Anterior cingulate cortex (tissue), 58 donors: Measurements from ENCODE around the gene TLK2.

ENCODE experiments used
- DNase-seq, 58 donors: peaks; one replicate each; lab custom pipeline; 2025; lab: John Stamatoyannopoulos, UW

TLK2 gene

DNA sequence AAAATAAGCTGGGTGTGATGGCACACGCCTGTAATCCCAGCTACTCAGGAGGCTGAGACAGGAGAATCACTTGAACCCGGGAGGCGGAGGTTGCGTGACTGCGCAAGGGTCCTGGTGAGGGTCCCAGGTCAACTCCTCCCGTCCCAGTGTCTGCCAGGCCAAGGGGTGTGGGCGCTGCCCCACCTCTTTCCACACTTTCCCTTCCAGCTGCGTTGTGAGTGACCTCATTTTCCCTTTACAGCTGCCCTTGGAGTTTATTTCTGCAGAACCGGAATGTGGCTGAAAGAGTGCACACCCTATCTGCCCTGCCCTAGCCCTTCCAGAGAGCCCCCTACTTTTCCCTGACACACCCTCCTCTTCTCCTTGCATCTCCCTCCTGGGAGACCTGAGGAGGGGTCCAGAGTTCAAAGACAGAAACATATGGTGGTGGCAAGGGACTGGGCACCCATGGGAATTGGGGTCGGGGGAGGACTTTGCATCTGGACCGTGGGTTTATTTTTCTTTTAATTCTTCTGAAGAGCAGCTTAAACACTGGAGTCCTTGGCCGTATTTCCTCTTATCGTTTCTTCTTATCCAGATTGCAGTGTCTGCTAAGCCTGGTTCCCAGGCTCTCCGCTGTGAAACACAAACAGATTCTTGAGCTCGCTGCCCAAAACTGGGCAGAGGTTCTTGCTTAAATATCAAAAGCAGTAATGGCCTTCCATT, 169.8 kb downstream of the TLK2 start:
- no peak for DNase-seq

DNA sequence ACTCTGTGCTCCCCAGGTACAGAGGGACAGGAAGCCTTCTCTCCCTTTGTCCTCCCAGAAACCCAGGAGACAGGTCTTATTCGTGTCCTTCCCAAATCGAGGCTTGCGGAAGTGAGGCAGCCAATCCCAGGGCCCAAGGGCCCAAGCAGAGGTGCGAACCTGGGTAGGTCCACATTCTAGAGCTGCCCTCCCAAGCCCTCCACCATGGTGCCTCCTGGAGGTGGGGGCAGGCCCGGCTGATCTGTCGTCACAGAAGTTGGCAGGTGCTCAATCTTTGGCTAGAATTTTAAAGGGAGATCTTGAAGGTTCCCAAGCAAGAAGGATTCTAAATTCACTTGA, 170.3 kb downstream of the TLK2 start:
- no peak for DNase-seq

GRCh38 chr17:62649570-62649969, 170.9 kb downstream of the TLK2 start:
- DNase-seq, result no peak

- no peak for DNase-seq
Observed at GRCh38 chr17:62650587-62650986, 172.0 kb downstream of the TLK2 start.

DNA sequence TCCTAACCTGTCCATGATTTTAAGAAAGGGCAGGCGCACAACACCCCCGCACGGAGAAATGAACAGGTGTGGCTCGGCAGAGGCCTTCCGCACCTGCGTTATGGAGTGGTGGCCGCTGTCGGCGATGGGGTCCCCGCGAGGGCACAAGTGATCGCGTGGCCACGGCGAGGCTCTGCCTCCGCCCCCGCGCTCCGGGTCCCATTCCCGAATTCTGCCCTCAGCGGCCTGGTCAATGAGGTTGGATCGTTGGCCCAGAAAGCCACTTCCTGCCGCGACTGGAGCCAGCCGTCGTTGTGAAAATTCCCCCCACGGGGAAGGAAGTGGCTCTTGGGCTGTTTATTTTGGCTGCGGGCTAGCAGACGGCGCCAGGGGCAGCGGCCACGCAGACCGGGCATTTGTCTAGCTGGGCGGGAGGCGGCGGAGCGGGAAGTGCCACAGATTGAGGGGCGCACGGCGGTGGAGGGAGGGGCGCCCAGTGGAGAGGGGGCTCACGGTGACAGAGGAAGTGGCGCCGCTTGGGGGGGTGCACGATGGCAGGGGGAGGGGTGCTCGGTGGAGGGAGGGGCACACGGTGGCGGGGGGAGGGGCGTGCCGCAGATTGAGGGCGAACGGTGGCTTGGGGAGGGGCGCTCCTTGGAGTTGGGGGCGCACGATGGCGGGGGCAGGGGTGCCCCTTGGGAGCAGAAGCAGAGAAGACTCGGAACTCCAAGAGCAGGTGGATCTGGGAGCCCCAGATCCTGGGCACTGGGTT, 173.8 kb downstream of the TLK2 start:
- DNase-seq, result peak in 22 of 58 donors; percentile 10 to 41 (median 26)

GRCh38 chr17:62653002-62653825, 174.6 kb downstream of the TLK2 start:
- peak in 36 of 58 donors; percentile 17 to 60 (median 30) for DNase-seq

- DNase-seq, result no peak
Observed at GRCh38 chr17:62653826-62654761, 175.5 kb downstream of the TLK2 start.

GRCh38 chr17:62655656-62656055, 177.0 kb downstream of the TLK2 start:
- DNase-seq, result no peak

- no peak for DNase-seq
Observed at GRCh38 chr17:62656446-62656845, 177.8 kb downstream of the TLK2 start.

DNA sequence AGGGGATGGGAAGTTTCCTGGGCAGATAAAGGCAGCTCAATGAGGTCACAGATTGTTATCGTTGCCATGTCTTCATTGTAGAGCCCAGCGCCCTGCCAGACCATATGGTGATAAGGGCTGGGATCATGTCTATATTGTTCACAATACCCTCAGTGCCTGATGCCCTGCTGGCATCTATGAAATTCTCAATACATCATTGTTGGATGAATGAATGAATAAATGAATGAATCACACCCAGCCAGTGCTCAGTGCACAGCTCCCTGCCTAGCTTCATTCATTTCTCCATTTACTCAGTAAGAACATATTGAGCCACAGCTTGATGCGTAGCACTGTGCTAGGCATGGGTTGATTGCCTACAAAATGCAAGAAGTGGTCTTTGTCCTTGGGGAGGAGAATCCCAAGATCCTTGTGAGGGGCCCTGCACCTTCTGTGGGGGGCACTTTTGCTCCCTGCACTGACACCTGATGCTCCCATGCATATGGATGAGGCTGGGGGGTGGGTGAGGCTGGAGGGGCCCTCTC, 178.6 kb downstream of the TLK2 start:
- DNase-seq, result no peak

DNA sequence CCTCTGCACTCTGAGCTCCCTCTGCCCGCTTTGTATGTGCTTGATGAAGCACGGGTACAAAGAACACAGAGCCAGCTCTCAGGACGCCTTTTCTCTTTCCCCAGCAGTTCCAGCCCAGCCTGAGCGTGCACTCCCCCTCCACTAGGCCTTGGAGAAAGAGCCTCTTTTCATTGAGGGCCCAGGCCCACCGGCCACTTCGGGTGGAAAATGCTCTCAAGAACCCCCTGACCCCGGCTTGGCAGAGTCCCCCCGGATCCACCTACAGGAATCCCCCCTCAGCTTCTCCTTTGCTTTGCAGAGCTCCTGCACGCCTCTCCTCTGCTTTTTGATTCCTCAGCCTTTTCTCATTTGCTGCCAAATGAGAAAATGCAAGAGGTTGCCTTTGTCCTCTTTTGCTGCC, 179.1 kb downstream of the TLK2 start:
- DNase-seq, result peak in 2 of 58 donors; percentile 17 to 19

GRCh38 chr17:62658136-62658920, 179.7 kb downstream of the TLK2 start:
- no peak for DNase-seq

GRCh38 chr17:62660629-62661118, 182.0 kb downstream of the TLK2 start:
- DNase-seq, result no peak

- DNase-seq, result no peak
Observed at GRCh38 chr17:62661337-62661736, 182.7 kb downstream of the TLK2 start.

DNA sequence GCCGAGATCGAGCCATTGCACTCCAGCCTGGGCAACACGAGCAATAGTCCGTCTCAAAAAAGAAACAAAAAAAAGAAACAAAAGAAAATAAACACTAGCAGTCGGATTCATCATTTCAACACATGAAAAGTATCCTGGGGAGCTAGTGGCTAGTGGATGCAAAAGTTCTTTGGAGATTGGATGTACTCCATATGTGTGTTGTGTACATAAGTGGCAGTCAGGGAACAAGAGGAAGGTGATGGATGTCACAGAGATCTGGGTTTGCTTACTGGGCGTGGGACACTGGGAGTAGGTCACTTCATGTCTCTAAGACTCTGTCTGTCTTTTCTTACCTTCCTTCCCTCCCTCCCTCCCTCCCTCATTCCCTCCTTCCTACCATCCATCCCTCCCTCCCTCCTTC, 184.2 kb downstream of the TLK2 start:
- DNase-seq, result no peak
